Ovary (tissue), 3 donors: ENCODE results near the gene C1orf74.

Experiments
- CTCF ChIP-seq, 3 donors: fragments of 450-650 bp in 2 of 3; fragments of 200-600 bp in 1 of 3; IDR thresholded peaks; one replicate each; pipeline versions ENCODE4 v1.5.1 to v1.8.0; 2016 to 2022; ENCODE audit warnings: antibody characterized with exemption in 3 of 3, mild to moderate bottlenecking in 1 of 3
- EP300 ChIP-seq: sonication (generic); formaldehyde crosslinking; IDR thresholded peaks from one replicate; pipeline ENCODE4 v1.6.1; 2017; ENCODE audit warnings: antibody characterized with exemption
- donor health status: DM: no; HTN: no; CAD: no.

GRCh38 chr1:209761011-209761635 is 23.2 kb downstream of the C1orf74 start:
- TF ChIP-seq CTCF (IDR thresholded peaks at IDR 0.05) (no peak), EP300 (no peak)
